Tibial nerve (tissue), 4 donors: ENCODE data around the gene PLAAT4. TPM values are rescaled to one million over a fixed set of nuclear protein-coding genes. Genes with fewer than 3 reads are reported as not detected.

ENCODE experiments used
- DNase-seq, 2 donors: peaks; one replicate each; pipeline ENCODE4 v3.0.0-alpha.2; 2019; ENCODE audit warnings: low spot score in 2 of 2
- H3K27ac ChIP-seq, 4 donors: fragments of 200-600 bp; sonication (generic) in 3 of 4; one replicate each; pipeline ENCODE4 v1.5.1; 2017 to 2019; ENCODE audit warnings: mild to moderate bottlenecking in 1 of 4
- H3K27me3 ChIP-seq, 2 donors: fragments of 200-600 bp; sonication (generic) in 1 of 2; one replicate each; pipeline versions ENCODE4 v1.5.1 to v1.6.0; 2017 to 2019
- H3K36me3 ChIP-seq, 3 donors: fragments of 200-600 bp; sonication (generic); one replicate each; pipeline ENCODE4 v1.5.1; 2018 to 2019
- H3K4me1 ChIP-seq, 4 donors: fragments of 200-600 bp; sonication (generic) in 3 of 4; one replicate each; pipeline ENCODE4 v1.5.1; 2017 to 2019
- H3K4me3 ChIP-seq, 4 donors: fragments of 200-600 bp; sonication (generic) in 3 of 4; one replicate each; pipeline ENCODE4 v1.5.1; 2017 to 2019; ENCODE audit warnings: mild to moderate bottlenecking in 1 of 4, moderate library complexity in 1 of 4
- H3K9me3 ChIP-seq, 4 donors: fragments of 200-600 bp; sonication (generic) in 3 of 4; one replicate each; pipeline ENCODE4 v1.5.1; 2017 to 2019
- EP300 ChIP-seq, 2 donors: sonication (generic); formaldehyde crosslinking; IDR thresholded peaks; one replicate each; pipeline ENCODE4 v1.6.1; 2017; ENCODE audit warnings: antibody characterized with exemption in 2 of 2, mild to moderate bottlenecking in 1 of 2
- POLR2A ChIP-seq, 2 donors: fragments of 450-650 bp; IDR thresholded peaks; one replicate each; pipeline ENCODE4 v1.6.1; 2017; ENCODE audit warnings: antibody characterized with exemption in 2 of 2, mild to moderate bottlenecking in 2 of 2, moderate library complexity in 2 of 2
- WGBS, 2 donors: methylation state at CpG; one replicate each; pipeline ENCODE4 v1.1.5; 2018; 5-methylcytosine and 5-hydroxymethylcytosine counted together
- total RNA-seq, 4 donors: library from RNA; depleted of rRNA; stranded (reverse); fragments of >200 nt; gene quantifications; one replicate each; pipeline ENCODE4 v1.1.0, GENCODE V29; 2016
- TF ChIP-seq, protein P1 (sequence below), 5 experiments: fragments of 200-600 bp in 3 of 5; fragments of 450-650 bp in 2 of 5; sonication (generic) in 3 of 5; IDR thresholded peaks; one replicate each; pipeline ENCODE4 v1.5.1; 2016 to 2019; ENCODE audit warnings: antibody characterized with exemption in 5 of 5, mild to moderate bottlenecking in 3 of 5, moderate library complexity in 2 of 5

The PLAAT4 gene
- total RNA-seq, 4 donors from 2014 or later = 6.3 to 43.7 (median 23.0) TPM

DNA sequence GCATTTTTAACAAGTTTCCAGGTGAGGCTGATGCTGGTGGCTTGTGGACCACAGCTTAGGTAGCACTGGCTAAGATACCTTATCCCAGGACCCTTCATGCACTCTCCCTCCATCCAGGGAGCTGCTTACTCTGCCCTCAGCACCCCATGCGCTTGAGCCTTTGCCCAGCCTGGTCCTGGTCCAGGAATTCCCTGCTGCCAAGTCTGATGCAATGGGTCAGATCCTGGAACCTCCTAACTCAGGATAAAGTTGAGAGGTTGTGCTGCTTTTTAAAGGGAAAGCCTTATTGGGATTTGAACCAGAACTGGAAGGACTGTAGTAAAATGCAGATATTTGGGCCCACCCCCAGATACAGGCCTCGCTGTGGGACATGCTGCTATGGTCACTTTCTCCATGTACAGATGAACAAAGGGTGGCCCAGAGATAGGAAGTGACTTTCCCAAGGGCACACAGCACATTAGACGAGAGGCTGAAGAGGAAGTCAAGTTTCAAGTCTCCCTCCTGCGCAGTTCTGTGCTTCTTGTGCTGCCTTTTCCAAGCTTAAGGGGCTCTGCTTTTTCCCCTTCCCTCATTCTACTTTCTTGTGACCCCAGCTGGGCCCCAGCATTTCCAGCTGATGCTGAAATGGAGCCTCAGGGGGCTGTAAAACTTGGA is 31.5 kb upstream of the PLAAT4 start:
- Histone ChIP-seq H3K4me3 (no peak overlapping the region), H3K4me1 (peaks cover 0 to 26% (median 12%) of the 10 kb centered on the region in 4 donors), H3K9me3 (peaks cover 0 to 9% (median 1%) of the 10 kb centered on the region in 4 donors), H3K36me3 (no peaks in the 10 kb centered on the region), H3K27me3 (no peaks in the 10 kb centered on the region), H3K27ac (no peak overlapping the region)
- TF ChIP-seq EP300 (IDR thresholded peaks at IDR 0.05) = peak in 1 of 2 donors; percentile 18
- no peak for TF ChIP-seq POLR2A (IDR thresholded peaks at IDR 0.05)
- WGBS, 2 donors = 66 to 74% methylated on average over 4 of the region's 4 CpGs
- DNase-seq = no peak

- TF ChIP-seq, protein P1, sequence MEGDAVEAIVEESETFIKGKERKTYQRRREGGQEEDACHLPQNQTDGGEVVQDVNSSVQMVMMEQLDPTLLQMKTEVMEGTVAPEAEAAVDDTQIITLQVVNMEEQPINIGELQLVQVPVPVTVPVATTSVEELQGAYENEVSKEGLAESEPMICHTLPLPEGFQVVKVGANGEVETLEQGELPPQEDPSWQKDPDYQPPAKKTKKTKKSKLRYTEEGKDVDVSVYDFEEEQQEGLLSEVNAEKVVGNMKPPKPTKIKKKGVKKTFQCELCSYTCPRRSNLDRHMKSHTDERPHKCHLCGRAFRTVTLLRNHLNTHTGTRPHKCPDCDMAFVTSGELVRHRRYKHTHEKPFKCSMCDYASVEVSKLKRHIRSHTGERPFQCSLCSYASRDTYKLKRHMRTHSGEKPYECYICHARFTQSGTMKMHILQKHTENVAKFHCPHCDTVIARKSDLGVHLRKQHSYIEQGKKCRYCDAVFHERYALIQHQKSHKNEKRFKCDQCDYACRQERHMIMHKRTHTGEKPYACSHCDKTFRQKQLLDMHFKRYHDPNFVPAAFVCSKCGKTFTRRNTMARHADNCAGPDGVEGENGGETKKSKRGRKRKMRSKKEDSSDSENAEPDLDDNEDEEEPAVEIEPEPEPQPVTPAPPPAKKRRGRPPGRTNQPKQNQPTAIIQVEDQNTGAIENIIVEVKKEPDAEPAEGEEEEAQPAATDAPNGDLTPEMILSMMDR (IDR thresholded peaks at IDR 0.05) = no peak
- TF ChIP-seq POLR2A (IDR thresholded peaks at IDR 0.05) (no peak), EP300 (IDR thresholded peaks at IDR 0.05) (no peak)
- Histone ChIP-seq H3K9me3 (no peaks in the 10 kb centered on the region), H3K27ac (no peak within 1 kb of the TSS), H3K36me3 (no peaks in the 10 kb centered on the region), H3K4me3 (no peak within 1 kb of the TSS), H3K4me1 (peaks cover 3 to 35% (median 21%) of the 10 kb centered on the region in 4 donors), H3K27me3 (no peaks in the 10 kb centered on the region)
- DNase-seq = no peak
- 55 to 59% methylated on average over 13 to 15 of the region's 15 CpGs for WGBS, 2 donors
These were observed 30.6 kb upstream of the PLAAT4 start, which contains the start of gene LGALS12 for GRCh38 chr11:63505857-63506528. Gene LGALS12, plus strand, starts transcription at chr11:63506084. Its CDS starts 375 bp downstream, at chr11:63506459.

DNA sequence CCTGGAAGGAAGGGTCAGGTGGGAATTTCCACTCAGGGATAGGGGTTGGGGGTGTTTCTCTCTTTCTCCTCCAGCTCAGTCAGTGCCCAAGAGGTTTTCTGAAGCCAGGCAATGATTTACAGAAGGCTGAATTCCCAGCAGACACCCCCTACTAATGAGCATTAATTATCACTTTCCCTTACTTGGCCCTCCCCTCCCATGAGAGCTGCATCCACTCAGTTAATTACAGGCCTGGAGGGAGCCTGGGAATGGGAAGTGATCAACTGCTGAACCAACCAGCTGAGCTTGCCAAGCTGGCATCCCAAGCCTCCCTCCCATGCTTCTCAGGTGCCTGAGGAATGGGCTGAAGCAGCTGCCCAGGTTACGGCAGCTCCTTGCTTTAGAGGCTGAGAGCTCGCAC is 29.7 kb upstream of the PLAAT4 start:
- H3K4me3 ChIP-seq = no peak overlapping the region
- no peak for TF ChIP-seq EP300 (IDR thresholded peaks at IDR 0.05)
- TF ChIP-seq, protein P1 (IDR thresholded peaks at IDR 0.05) = no peak
- no peak for TF ChIP-seq POLR2A (IDR thresholded peaks at IDR 0.05)
- H3K27me3 ChIP-seq = no peaks in the 10 kb centered on the region
- no peaks in the 10 kb centered on the region for H3K9me3 ChIP-seq
- peaks cover 3 to 43% (median 25%) of the 10 kb centered on the region in 4 donors for H3K4me1 ChIP-seq
- H3K27ac ChIP-seq = no peak overlapping the region
- DNase-seq = no peak
- no peaks in the 10 kb centered on the region for H3K36me3 ChIP-seq
- 94 to 100% methylated on average over 2 of the region's 2 CpGs for WGBS, 2 donors

GRCh38 chr11:63507511-63507910 is 29.1 kb upstream of the PLAAT4 start:
- H3K9me3 ChIP-seq = no peaks in the 10 kb centered on the region
- no peaks in the 10 kb centered on the region for H3K36me3 ChIP-seq
- H3K27me3 ChIP-seq = no peaks in the 10 kb centered on the region
- H3K4me3 ChIP-seq = no peak overlapping the region
- no peak for DNase-seq
- WGBS, 2 donors = 79% methylated on average over 2 of the region's 2 CpGs
- peak overlapping the region in 1 of 4 donors; percentile 8 for H3K27ac ChIP-seq
- TF ChIP-seq, protein P1 (IDR thresholded peaks at IDR 0.05) = no peak
- TF ChIP-seq POLR2A (IDR thresholded peaks at IDR 0.05) (no peak), EP300 (IDR thresholded peaks at IDR 0.05) (no peak)
- peaks cover 3 to 43% (median 25%) of the 10 kb centered on the region in 4 donors for H3K4me1 ChIP-seq

GRCh38 chr11:63508009-63508408 is 28.6 kb upstream of the PLAAT4 start:
- WGBS, 2 donors = 65 to 69% methylated on average over 3 of the region's 3 CpGs
- no peak overlapping the region for H3K4me3 ChIP-seq
- no peak for TF ChIP-seq EP300 (IDR thresholded peaks at IDR 0.05)
- TF ChIP-seq, protein P1 (IDR thresholded peaks at IDR 0.05) = peak in 4 of 5 experiments; percentile 24 to 48 (median 36)
- no peaks in the 10 kb centered on the region for H3K36me3 ChIP-seq
- H3K9me3 ChIP-seq = no peaks in the 10 kb centered on the region
- H3K4me1 ChIP-seq = peaks cover 3 to 43% (median 25%) of the 10 kb centered on the region in 4 donors
- DNase-seq = no peak
- H3K27me3 ChIP-seq = no peaks in the 10 kb centered on the region
- peak overlapping the region in 1 of 4 donors; percentile 8 for H3K27ac ChIP-seq
